Stimulated activated CD8-positive, alpha-beta memory T cell treated with anti-CD3 and anti-CD28 coated beads, Interleukin-7, amount 100 ng/mL, for 48 hours (primary cell): ENCODE data around the gene RAB1A.

Source experiments
- DNase-seq, 2 donors: peaks; one replicate each; pipeline ENCODE4 v3.0.0-alpha.2; 2020; ENCODE audit warnings: low read depth in 1 of 2; ENCODE audit errors: extremely low read depth in 1 of 2

The RAB1A gene

DNA sequence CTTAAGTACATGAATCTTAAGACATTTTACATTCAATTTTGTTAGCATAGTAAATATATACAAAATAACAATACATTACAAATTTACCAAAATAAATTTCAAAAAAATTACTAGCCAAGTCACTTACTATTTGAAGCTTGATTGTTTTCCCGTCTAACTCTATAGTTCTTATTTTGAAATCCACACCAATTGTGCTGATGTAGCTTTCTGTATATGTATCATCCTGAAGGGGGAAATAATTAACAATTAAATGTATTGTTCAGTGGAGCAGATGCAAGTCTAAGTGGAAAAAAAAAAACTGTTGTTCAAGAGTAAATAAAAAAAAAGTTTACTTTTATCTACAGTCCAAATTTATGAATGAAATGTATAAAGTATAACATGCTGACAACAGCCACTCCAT is 32.1 kb downstream of the RAB1A start:
- DNase-seq, result no peak

GRCh38 chr2:65096948-65097347 is 33.0 kb downstream of the RAB1A start:
- DNase-seq, result no peak

GRCh38 chr2:65093211-65093610 is 36.7 kb downstream of the RAB1A start:
- no peak for DNase-seq

GRCh38 chr2:65092791-65093190 is 37.1 kb downstream of the RAB1A start:
- no peak for DNase-seq

- DNase-seq, result no peak
Observed at GRCh38 chr2:65085148-65085547, 44.8 kb downstream of the RAB1A start.

- no peak for DNase-seq
Observed at GRCh38 chr2:65081232-65081685, 48.6 kb downstream of the RAB1A start.

DNA sequence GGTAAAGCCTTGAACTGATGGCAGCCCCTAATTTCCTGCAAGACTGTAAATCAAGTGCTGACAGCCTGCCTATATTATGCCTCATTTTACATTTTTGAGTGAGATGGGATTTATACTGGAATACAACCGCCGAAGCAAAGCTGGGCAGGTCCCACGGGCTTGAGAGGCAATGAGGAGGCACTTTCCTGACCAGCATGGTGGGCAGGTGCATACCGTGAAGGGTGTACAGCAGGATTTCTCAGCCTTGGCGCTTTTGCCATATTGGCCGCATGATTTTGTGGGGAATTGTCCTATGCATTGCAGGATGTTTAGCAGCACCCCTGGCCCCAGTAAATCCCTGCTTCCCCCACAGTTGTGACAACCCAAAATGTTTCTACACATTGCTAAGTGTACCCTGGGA is 50.9 kb downstream of the RAB1A start:
- no peak for DNase-seq

DNA sequence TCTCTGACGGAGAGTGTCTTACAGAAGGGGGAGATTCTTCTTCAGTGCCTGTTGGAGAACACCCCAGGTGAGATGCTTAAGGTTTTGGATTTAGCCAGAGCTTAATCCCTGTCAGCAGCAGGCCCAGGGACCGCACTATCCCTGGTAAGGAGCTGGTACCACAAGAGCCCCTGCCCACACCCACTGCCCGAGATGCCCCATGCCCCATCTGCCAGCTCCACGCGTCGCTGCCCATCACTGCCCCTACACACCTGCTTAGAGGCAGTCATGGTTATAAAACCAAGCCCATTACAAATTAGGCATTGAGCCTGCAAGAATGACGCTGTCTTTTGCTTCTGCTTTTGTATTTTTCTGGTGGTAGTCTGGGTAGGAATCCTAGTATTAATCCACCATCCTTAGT is 52.0 kb downstream of the RAB1A start:
- DNase-seq, result no peak

DNA sequence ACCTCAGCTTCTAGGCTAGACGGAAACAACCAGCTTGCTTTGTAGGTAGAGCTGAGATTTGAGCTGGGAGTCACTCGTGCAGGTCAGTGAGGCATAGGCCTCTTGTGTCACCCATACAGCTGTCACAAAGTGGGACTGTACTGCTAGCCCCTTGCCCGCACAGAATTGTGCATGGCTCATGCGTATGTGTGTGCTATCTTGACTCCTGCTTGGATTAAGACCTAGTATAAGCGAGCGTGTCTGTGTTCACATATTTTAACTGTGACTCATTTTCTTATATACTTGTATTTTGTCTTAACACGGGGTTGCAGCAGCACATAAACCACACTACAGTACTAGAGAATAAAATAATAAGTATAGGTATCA is 53.6 kb downstream of the RAB1A start:
- DNase-seq, result no peak

DNA sequence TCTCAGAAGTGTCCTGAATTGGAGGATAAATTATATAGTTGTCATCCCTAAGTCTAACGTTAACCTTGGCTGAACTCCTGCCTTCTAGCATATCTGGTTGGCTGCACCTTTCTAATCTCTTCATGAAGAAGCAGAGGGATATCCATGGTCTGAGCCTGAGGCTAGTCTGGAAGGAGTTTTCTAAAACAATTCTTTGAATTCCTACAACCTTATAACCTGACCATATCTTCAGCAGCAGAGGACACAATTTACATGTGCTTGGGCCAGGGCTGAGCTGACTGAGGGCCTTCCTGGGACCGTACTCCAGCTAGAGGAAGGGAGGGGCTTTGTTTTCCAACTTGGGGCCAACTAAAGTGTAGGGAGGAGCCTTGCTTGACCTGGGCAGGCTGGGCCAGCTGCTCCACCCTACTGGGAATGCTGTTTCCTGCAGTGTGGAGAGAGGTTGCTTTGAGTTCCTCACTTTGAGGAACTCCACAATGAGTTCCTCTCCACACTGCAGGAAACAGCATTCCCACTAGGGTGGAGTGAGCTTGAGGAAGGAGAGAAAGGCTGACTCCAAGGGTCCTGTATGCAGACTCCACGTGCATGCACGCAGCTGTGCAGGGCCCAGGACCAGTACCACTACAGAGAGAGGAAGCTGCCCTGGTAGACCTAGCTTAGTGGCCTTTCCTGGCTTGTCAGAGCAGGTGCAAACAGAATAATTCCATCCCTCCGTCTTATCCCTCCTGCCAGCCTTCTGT is 54.1 kb downstream of the RAB1A start:
- DNase-seq, result no peak

GRCh38 chr2:65075176-65075575 is 54.7 kb downstream of the RAB1A start:
- no peak for DNase-seq

DNA sequence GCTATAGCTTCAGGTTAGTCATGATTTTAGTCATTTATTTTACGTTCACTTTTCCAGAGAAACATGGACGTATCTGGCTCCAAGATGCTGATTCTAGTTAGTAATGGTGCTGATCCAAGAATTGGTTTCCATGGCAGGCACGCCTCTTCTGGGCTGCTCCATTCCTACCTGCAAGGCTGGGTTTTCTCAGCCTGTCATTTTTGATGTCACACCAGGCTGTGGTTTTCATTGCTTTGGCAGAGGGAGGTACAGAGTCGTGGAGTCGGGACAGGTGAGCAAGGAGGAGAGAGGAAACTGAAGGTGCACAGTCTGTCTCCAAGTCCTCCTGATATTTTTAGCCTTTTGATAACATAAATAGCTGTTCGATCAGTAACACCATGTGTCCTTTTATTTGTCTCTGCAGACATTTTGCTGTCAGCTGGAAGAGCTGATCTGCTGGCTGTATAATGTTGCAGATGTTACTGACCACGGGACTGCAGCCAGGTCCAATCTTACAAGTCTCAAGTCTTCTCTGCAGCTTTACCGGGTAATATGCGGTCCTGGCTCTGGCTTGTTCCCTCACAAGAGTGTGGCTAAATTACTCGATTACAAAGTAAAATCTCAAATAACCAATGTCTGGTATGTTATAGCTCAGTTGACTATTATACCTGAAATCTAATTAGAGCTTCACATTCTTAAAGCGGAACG is 55.9 kb downstream of the RAB1A start:
- DNase-seq, result no peak

DNA sequence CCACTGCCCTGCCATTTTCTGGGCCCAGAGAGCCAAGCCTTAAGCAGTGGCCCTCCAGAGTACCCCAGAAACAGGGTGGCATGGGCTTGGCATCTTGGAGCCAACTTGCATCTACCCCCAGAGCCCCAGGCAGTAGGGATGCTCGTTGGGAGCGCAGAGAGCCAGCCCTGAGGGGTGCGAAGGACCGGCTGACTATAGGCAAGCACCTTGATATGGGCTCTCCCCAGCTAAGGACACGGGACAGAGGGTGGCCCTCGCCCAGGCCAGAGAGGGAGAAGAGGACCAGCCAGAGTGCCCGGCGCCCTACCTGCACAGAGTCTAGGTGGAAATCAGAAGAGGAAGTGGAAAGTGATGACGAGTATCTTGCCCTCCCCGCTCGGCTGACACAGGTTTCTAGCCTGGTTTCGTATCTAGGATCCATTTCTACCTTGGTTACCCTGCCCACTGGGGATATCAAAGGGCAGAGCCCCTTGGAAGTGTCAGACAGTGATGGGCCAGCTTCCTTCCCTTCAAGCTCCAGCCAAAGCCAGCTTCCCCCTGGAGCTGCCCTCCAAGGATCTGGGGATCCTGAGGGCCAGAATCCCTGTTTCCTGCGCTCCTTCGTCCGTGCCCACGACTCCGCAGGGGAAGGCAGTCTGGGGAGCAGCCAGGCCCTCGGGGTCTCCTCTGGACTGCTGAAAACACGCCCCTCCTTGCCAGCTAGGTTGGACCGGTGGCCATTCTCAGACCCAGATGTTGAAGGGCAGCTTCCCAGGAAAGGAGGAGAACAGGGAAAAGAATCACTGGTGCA is 57.5 kb downstream of the RAB1A start:
- no peak for DNase-seq

GRCh38 chr2:65071499-65072180 is 58.3 kb downstream of the RAB1A start:
- no peak for DNase-seq

GRCh38 chr2:65070856-65071255 is 59.0 kb downstream of the RAB1A start:
- no peak for DNase-seq

GRCh38 chr2:65070172-65070830 is 59.6 kb downstream of the RAB1A start:
- no peak for DNase-seq

DNA sequence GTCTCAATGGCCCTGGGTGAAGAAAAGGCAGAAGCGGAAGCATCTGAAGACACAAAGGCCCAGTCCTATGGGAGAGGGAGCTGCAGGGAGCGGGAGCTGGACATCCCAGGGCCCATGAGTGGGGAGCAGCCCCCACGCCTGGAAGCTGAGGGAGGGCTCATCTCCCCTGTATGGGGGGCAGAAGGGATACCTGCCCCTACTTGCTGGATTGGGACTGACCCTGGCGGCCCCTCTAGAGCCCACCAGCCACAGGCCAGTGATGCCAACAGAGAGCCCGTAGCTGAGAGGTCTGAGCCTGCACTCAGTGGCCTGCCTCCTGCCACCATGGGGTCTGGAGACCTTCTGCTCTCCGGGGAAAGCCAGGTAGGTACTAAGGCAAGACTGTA is 60.5 kb downstream of the RAB1A start:
- no peak for DNase-seq

DNA sequence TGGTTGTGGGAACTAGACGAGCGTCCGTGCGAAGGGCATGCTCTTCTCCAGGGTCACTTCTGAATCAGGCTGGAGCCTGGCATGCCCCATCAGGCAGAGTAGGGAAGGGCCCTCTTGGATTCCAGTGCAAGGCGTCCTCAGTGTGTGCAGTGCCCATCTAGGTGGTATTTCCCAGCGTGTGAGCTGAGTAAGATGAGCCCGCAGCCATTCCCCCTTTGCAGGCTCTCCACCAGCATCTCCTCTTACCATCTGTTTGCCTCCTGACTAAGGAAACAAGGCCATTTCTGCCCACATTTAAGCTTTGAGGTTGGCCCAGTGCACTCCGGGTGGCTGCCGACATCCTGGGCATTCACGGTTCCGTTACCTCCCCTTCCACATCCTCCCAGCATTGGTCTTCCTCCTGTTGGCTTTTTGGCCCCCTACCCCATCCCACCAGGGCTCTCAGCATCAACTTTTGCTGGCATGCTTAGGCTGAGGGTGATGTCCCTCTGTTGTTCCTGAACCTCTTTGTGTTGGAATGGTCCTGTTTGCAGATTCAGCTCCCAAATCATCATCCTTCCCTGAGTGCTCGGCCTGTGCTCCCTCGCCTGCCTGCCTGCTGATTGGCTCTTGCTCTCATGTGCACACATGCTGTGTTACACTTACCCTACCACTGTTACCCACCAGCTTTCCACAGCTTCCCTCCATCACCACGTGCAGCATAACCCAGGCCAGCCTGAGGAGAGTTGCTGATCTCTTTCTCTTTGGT is 61.9 kb downstream of the RAB1A start:
- no peak for DNase-seq

DNA sequence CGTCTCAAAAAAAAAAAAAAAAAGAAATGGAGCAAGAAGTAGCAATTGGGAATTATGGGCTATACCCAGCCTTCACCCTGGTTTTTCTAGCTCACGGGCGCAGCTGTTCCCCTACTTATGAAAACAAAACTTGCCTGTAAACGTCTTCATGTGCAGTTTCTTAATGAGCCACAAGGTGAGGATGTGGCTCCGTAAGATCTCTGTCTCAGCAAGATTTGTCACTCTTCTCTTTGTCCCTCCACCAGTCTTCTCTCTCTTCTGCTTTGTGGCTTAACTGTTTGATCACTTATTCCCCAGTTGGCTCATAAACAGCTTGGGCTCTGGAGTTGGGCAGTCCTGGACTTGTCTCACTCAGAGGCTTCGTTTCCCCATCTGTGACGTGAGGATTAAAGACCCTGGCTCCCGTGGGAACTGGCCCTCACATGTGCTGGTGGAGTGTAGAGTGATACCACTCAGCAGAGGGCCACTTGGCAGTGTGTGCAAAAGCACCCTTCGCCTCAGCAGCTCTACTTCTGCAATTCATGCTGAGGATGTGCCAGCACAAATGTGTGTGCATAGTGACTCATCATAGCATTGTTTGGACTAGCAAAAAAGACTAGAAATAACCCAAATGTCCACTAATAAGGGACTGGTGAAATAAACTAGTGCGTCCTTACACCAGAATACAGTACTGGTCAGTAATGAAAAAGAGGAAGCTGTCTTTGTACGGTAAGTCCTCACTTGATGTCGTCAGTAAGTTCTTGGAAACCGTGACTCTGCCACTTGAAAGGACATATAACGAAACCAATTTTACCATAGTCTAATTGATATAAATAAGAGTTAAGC is 65.0 kb downstream of the RAB1A start:
- DNase-seq, result no peak
